Measurements from ENCODE around the gene PSAPL1. TPM values are rescaled to one million over a fixed set of nuclear protein-coding genes. Genes with fewer than 3 reads are reported as not detected.

PSAPL1 gene
- total RNA-seq, 1 experiment from 2014 or later, result not detected

DNA sequence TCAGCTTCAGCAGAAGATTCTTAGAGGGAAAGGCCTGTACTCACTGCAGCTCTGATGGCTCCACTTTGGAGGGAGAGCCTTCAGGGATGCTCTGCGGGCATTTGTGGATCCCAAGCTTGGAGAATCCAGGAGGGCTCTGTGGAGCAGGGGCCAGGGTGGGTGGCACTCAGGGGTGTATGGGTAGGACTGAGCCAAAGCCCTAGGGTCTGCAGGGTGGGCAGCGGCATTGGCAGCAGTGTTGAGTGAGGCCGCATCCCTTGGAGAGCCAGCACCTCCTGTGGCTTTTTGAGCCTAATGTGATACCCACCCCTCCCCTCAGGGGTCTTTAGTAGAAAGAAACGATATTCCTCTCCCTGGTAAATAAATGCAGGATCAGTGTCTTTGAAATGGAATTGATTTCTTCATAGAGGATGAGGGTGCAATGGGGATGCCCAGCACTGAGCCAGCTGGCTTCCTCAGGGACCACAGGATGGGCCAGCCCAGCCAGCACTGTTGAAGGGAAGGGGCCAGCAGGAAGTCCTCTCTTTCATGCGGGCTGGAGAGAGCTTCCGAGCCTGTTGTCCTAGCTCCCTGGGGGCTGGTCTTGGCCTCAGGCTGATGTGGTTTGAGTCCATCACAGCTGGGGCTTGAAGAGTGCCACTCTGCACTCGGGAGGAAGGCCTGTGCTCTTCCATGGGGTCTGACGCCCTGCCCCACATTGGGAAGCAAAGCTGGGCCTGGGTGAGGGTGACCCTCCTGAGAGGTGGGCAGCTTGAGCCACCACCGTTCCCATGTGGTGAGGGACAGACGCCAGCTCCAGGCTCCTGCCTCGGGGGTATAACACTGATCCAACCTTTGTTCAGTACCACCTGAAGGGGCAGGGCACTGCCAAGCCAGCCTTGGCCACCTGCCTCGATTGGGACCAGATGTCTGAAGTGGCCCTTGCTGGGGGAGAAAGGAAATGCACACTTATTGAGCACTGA, 49.5 kb downstream of the PSAPL1 start:
- DNase-seq (ENCODE audit: extremely low read depth, low read depth), result no peak

DNA sequence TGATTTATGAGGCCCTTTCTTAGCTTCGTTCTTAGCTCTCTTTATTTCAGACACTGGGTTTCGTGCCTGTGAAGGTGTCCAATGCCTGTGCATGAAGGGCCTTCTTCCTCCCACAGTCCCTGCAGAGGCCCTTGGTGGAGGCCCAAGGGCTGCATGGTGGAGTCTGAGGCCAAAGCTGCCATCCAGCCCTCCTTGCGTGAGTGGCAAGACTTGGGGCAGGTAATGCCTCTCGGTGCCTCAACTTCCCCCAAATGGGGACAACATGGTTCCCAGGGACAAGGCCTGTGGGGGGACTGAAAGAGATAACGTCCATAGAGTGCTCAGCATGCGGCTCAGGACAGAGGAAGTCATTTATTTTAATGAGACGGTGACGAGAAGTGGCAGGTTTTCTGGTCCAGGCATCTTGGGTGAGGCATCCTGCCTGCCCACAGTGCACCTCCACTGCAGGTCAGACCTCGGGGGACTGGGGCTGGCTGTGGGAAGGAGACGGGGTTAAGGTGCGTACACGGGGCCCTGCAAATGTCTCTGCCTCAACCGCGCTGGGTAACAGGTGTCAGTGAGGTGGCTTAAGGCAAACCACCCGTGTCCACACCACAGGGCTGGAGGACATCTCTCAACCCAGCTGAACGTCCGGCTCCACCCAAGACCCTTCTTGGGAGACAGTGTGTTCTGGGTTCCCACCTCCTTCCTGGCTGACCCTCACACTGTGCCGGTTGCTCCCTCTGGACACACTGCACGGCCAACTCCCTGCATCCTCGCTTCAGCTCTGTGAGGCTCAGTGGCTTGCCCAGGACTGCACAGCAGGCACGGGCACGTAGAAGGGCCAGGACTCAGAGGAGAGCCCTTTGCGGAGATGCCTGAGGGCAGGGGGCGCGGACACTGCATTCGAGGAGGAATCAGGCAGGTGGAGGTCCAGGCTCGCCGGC, 50.5 kb downstream of the PSAPL1 start:
- no peak for DNase-seq (ENCODE audit: extremely low read depth, low read depth)

DNA sequence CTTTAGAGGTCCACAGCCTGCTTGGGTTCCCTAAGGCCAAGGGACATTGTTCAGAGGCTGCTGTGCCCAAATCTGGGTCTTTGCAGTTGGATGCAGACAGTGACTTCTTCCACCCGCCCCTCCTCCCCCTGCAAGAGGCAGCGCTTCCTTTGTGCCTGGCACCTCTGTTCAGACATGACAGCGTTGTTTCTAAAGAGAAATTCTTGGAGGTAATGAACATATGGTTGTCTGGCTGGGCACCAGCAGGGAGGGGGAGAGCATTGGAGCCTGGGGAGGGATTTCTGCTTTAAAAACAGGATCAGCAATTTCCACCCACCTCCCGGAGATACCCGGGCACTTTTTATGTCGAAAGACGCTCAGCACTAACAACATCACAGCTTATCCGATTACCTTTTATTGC, 51.5 kb downstream of the PSAPL1 start:
- DNase-seq (ENCODE audit: extremely low read depth, low read depth), result no peak

DNA sequence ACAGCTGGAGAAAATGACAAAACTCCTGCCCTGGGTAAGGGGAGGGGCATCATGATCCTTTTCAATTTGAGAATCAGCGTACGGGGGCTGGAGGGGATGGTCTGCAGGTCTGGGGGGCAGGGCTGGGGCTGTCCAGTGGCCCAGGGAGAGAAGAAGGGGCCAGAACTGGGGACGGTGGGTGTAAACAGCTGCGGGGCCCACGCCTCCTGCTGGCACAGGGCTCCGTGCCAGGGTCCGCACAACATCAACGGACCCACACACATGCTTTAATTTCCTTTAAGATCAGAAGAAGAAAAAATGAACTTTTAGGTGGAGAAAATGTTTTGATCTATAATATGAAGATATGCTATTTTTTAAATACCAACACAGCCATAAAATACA, 52.1 kb downstream of the PSAPL1 start:
- no peak for DNase-seq (ENCODE audit: extremely low read depth, low read depth)

DNA sequence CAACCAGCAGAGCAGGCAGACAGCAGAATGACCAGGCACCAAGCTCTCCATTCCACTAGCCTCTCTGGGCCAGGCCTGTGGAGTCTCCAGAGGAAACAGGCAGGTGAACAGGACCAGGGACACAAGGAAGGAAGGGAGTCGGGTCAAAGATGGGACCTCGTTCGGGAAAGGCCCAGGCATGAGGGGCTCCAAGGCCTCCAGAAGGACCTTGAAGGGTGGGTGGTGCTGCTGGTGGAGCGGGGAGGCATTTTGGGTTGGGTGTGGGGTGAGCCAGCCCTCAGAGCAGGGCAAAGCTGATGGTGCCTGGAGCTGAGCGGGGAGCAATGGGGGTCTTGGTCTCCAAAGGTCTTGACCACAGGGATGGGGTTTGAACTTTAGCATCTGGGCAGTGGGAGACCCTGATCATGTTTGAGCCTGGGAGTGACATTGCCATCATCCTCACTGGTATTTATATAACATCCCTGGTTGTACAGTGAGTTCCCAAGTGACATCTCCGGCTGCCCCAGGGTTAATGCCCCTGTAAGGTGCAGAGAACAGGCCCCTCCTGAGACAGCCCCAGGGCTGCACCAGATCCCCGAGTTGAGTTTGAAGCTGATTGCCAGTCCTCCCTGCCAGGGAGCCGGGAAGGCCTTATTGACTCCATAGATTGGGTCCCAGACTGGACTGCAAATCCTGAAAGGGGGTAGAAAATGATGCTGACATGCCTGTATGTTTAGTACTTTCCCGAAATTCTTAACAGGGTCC, 52.7 kb downstream of the PSAPL1 start:
- DNase-seq (ENCODE audit: extremely low read depth, low read depth), result no peak

DNA sequence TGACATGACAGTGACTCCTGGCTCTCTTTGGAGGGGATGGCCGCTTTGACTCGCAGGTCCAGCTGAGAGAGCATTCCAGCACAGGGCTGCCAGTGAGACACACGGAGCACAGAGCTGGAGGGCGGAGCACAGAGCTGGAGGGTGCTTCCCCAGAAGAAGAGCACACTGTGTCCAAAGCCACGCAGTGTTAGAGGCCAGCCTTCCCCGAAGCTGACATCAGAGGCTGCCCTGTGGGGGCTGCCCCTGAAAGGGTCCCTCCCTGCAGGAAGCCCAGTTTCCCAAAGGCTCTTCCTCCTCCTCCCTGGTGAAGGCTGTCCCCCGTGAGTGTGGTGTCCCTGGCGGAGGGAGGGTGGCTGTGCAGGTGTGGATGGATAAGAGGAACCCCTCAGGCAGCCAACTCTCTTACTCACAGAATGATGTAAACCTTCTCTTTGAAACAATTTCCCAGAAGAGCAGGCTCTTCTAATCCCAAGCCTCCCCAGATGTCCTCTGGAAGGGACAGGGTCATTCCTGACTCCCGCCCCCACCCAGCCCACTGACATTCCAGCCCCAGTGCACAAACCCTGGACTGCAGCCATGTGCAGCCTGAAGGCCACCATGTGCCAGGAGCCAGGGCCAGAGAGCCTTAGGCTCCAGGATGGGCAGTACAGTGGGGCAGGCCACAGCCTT, 53.4 kb downstream of the PSAPL1 start:
- DNase-seq (ENCODE audit: extremely low read depth, low read depth), result no peak

Small RNAs within 50 kb of the gene (small RNA-seq; reads per million reads assigned to genes)
- 0 reads per million in 2 experiments for gene MIR4274

Other genes with a start within 250 kb of the PSAPL1 start
- not detected in 2 replicates for gene SORCS2, start 242.4 kb downstream of the PSAPL1 start, total RNA-seq (2014; rRNA removed; shearing (Covaris generic))